Uterus (tissue), 4 donors: ENCODE measurements around the gene ZMYND11. TPM values are rescaled to one million over a fixed set of nuclear protein-coding genes. Genes with fewer than 3 reads are reported as not detected.

Experiments
- DNase-seq, 2 donors: peaks; one replicate each; pipeline ENCODE4 v3.0.0-alpha.2; 2019 to 2020
- H3K27ac ChIP-seq, 2 donors: fragments of 200-600 bp; sonication (generic); 1 replicate in 1 of 2; 2 replicates in 1 of 2; pipeline ENCODE4 v1.5.1; 2016 to 2018
- H3K27me3 ChIP-seq, 2 donors: fragments of 200-600 bp; sonication (generic); one replicate each; pipeline ENCODE4 v1.5.1; 2018 to 2019; ENCODE audit warnings: control low read depth in 1 of 2
- H3K36me3 ChIP-seq, 2 donors: fragments of 200-600 bp; sonication (generic); one replicate each; pipeline ENCODE4 v1.5.1; 2019; ENCODE audit warnings: control low read depth in 1 of 2
- H3K4me1 ChIP-seq, 2 donors: fragments of 200-600 bp; sonication (generic); one replicate each; pipeline ENCODE4 v1.5.1; 2018 to 2019; ENCODE audit warnings: control low read depth in 1 of 2
- H3K4me3 ChIP-seq, 2 donors: fragments of 200-600 bp; sonication (generic); 1 replicate in 1 of 2; 2 replicates in 1 of 2; pipeline ENCODE4 v1.5.1; 2018 to 2019; ENCODE audit warnings: mild to moderate bottlenecking in 1 of 2
- H3K9me3 ChIP-seq, 2 donors: fragments of 200-600 bp; sonication (generic); one replicate each; pipeline ENCODE4 v1.5.1; 2019; ENCODE audit warnings: control low read depth in 1 of 2
- POLR2A ChIP-seq, 2 donors: fragments of 450-650 bp; IDR thresholded peaks; one replicate each; pipeline ENCODE4 v1.6.1; 2016; ENCODE audit warnings: antibody characterized with exemption in 2 of 2, mild to moderate bottlenecking in 1 of 2, moderate library complexity in 1 of 2
- intact Hi-C: fragments of 100-400 bp; cut with DNase I; formaldehyde crosslinking; loops from one replicate; pipeline ENCODE4 v1.15.1; 2023; ENCODE audit warnings: low total_unique reads
- total RNA-seq, 4 donors: library from RNA; depleted of rRNA in 3 of 4; stranded (reverse); fragments of >200 nt in 3 of 4; gene quantifications; one replicate each; pipeline versions ENCODE4 v1.1.0 to v1.2.4, GENCODE V29; 2014 to 2023
- TF ChIP-seq, protein P1 (sequence below), 4 experiments: fragments of 200-600 bp in 2 of 4; fragments of 450-650 bp in 2 of 4; sonication (generic) in 2 of 4; IDR thresholded peaks; one replicate each; pipeline ENCODE4 v1.5.1; 2016 to 2019; ENCODE audit warnings: antibody characterized with exemption in 4 of 4, mild to moderate bottlenecking in 2 of 4, moderate library complexity in 1 of 4
- donor health status: DM: yes; HTN: yes; CAD: no.

Gene ZMYND11
- total RNA-seq, 4 donors from 2014 or later, result 54.1 to 122 (median 104) TPM

DNA sequence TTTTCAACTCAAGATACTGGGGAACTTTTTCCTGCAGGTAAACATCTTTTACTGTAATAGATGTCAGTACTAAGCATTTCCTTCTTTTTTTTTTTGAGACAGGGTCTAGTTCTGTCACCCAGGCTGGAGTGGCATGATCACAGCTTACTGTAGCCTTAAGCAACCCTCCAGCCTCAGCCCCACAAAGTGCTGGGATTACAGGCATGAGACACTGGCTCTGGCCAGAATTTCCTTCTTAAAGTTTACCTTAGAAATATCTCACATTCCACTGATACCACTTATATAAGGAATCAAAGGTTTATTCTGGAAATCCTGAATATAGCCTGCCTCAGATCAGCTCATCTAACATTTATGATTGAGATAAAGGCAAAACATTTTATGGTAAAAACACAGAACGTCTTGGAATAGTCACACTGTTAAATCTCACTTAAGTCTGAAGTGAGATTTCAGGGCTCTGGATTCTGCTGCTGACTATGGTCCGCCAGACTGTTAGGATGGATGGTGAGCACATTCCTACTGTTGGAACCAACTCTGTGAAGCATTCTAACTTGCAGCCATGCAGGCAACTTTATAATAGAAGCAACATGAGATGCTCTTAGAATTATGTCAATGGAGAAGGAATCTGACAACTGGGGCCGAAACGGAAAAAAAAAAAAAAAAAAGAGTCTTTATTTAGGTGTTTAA, 151.9 kb downstream of the ZMYND11 start:
- Histone ChIP-seq H3K27me3 (no peaks in the 10 kb centered on the region), H3K36me3 (no peaks in the 10 kb centered on the region), H3K9me3 (no peaks in the 10 kb centered on the region), H3K4me3 (no peak overlapping the region), H3K4me1 (no peaks in the 10 kb centered on the region), H3K27ac (no peak overlapping the region)
- no peak for DNase-seq
- TF ChIP-seq, protein P1, sequence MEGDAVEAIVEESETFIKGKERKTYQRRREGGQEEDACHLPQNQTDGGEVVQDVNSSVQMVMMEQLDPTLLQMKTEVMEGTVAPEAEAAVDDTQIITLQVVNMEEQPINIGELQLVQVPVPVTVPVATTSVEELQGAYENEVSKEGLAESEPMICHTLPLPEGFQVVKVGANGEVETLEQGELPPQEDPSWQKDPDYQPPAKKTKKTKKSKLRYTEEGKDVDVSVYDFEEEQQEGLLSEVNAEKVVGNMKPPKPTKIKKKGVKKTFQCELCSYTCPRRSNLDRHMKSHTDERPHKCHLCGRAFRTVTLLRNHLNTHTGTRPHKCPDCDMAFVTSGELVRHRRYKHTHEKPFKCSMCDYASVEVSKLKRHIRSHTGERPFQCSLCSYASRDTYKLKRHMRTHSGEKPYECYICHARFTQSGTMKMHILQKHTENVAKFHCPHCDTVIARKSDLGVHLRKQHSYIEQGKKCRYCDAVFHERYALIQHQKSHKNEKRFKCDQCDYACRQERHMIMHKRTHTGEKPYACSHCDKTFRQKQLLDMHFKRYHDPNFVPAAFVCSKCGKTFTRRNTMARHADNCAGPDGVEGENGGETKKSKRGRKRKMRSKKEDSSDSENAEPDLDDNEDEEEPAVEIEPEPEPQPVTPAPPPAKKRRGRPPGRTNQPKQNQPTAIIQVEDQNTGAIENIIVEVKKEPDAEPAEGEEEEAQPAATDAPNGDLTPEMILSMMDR (IDR thresholded peaks at IDR 0.05), result no peak
- TF ChIP-seq POLR2A (IDR thresholded peaks at IDR 0.05), result no peak
- intact Hi-C loops, result no loop called here

DNA sequence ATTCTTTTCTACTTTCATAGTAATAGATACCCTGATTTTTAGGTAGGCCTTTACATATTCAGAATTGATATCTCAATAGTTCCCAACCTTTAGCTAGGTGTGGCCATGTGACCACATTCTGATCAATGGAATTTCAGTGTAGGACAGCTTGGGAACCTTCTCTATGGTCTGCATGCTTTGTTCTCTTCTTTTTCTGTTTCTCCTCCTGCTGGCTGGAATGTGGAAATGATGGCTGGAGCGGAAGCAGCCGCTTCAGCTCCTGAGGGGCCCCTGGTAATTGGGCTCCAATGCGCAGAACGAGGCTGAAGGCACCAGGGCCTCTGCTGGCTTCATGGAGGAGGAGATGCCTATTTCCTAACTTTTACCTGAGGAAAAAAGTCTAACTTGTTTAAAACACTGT, 152.6 kb downstream of the ZMYND11 start:
- no peaks in the 10 kb centered on the region for H3K36me3 ChIP-seq
- TF ChIP-seq, protein P1 (IDR thresholded peaks at IDR 0.05), result no peak
- TF ChIP-seq POLR2A (IDR thresholded peaks at IDR 0.05), result no peak
- no peak overlapping the region for H3K27ac ChIP-seq
- no peaks in the 10 kb centered on the region for H3K4me1 ChIP-seq
- no peak for DNase-seq
- H3K4me3 ChIP-seq, result no peak overlapping the region
- H3K9me3 ChIP-seq, result no peaks in the 10 kb centered on the region
- H3K27me3 ChIP-seq, result no peaks in the 10 kb centered on the region
- intact Hi-C loops, result no loop called here

DNA sequence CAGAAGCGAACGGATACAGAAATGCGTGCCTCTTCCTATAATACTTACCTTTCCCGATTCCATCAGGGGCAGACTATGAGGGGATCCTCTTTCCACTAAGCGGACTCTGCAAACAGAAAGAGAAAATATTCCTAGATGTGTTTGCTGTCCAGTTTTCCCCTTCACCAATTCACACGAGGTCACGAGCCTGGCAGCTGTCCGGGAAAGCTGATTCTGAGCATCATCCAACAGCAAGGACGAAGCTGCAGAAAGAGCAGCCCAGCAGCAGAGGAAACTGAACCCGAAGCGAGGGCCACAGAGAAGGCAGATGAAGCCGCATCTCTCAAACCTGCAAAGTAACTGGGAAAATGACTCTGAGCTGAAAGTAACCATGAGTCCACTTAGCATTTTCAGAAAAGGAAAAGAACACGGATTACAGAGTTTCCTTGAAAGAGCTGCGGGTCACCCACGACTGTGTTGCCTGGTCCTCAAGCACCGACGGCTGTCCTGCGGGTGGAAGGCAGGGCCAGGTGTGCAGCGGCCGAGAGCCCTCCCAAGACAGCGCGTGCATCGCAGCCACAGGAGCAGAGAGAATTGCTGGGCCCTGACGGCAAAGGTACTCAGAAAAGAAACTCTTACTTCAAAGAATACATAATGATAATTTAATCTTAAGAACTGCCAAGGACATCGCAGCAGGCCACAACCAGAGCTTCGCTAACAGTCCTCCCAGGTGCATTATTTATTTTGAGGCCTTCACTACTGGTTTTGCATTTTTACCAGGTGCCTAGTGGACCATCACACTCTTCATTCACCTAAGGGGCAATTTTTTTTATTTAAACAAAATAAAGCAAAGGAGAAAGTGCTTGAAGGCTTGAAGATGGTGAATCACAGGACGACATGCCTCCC, 153.3 kb downstream of the ZMYND11 start:
- Histone ChIP-seq H3K4me3 (no peak overlapping the region), H3K36me3 (no peaks in the 10 kb centered on the region), H3K4me1 (no peaks in the 10 kb centered on the region), H3K27ac (no peak overlapping the region), H3K27me3 (no peaks in the 10 kb centered on the region), H3K9me3 (no peaks in the 10 kb centered on the region)
- TF ChIP-seq, protein P1 (IDR thresholded peaks at IDR 0.05), result no peak
- no peak for TF ChIP-seq POLR2A (IDR thresholded peaks at IDR 0.05)
- DNase-seq, result no peak
- intact Hi-C loops, result no loop called here

DNA sequence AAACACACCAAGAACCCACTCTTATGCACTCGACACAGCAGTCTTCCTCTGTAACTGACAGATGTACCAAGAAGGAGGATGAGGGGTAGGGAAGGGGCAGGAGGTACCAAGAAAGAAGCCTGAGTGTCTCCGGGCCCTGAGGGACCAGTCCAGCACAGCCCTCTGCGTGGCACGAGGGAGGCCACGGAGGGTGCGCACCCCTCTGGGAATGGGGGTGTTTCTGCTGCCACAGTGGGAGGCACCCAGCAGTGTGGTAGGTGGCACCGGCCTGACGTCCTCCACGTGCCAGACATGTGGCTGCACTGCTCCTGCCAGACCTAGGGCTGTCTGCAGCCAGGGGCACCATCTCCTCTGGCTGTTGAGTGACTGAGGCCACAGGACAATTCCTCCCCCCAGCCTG, 154.3 kb downstream of the ZMYND11 start:
- DNase-seq, result no peak
- no peaks in the 10 kb centered on the region for H3K36me3 ChIP-seq

More for the DNA sequence above, 154.3 kb downstream of the ZMYND11 start:
- intact Hi-C loops, result no loop called here
- Histone ChIP-seq H3K4me3 (no peak overlapping the region), H3K27me3 (no peaks in the 10 kb centered on the region), H3K9me3 (no peaks in the 10 kb centered on the region), H3K4me1 (no peaks in the 10 kb centered on the region), H3K27ac (peak overlapping the region in 1 of 2 donors; percentile 21)
- TF ChIP-seq POLR2A (IDR thresholded peaks at IDR 0.05), result no peak
- TF ChIP-seq, protein P1 (IDR thresholded peaks at IDR 0.05), result no peak
